Middle frontal gyrus (tissue), 1 donor: ENCODE data around the gene SFXN5.

Experiments
- DNase-seq: peaks from one replicate; pipeline ENCODE4 v3.0.0-alpha.2; 2015; ENCODE audit warnings: low spot score; ENCODE audit errors: extremely low spot score

SFXN5 gene

DNA sequence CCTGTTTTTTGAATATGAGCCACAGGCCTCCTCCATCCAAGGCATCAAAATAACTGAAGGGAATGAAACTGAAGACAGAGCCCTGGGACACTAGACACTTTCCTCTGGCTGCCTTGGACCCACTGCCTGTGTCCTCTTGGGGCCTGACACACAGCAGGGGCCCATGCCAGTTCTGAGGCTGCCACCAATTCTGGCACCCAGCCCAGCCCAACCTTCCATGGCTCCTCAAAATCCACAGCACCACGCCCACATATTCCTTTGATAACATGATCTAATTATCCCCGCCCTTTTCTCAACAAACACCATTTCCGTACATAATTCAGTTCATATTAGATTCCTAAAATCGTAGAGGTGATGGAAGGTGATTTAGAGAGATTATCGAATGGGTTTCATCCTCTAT, 90.0 kb downstream of the SFXN5 start:
- no peak for DNase-seq

DNA sequence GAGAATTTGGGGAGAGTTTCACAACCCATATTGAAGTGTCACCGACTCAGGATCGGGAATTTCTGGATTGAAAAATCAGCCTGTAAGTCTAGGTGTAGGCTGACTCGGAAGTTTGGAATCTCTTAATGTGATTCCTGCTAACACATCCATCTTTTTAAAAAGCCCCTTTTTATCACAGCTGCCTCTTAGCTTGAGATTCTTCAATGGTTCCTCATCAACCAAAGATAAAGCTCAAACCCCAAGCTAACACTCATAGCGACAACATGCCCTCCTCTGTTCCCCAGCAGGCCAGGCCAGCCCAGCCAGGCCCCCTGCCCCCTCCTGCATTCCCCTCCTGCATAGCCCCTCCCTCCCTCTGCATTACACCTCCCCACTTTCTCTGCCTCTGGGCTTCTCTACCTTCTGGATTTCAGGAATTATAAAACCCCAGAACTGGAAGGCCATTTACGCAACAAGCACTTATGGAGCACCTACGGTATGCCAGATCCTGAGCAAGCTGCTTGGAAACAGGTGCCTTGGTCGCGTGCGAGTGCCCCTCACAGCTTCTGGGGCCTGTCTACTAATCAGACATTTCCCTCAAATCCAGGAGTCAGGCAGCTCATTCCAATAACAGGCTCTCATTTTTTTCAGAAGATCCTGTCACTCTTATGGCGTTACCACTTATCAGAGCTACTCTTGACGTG, 90.8 kb downstream of the SFXN5 start:
- no peak for DNase-seq

DNA sequence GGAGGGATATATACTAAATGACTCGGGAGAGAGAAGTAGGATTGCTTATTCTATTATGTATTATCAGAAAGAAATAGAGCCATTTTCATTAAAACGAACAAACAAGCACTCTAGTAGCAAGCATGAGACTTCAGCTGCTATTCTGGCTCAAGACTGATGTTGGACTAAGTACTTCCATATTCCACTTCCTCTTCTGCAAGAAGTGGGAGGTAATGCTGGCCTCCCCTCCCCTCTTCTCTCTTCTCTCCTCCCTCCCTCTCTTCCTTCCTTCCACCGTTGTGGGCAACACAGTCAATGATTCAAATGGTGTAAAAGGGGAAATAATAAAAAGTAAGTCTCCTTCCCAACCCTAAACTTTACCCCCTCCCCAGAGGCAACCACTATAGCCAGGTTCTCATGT, 91.6 kb downstream of the SFXN5 start:
- no peak for DNase-seq

DNA sequence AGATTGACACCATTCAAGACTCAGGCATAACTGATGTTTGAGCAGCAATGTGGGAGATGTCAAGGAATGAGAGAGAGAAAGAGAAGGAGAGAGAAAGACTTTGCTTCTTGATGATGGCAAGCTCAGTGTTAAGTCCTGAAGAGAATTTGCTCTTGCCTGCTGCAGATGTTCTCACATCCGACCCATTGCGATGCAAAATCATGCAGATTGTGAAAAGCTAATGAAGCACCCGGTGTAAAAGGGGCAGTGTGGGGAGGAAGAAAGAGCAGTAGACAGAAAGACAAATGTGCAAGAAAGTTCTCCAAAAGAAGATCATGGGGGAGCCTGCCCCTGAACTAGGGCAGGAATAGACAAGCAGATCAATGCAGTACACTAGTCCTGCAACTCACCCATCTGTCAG, 96.5 kb downstream of the SFXN5 start:
- DNase-seq: no peak

DNA sequence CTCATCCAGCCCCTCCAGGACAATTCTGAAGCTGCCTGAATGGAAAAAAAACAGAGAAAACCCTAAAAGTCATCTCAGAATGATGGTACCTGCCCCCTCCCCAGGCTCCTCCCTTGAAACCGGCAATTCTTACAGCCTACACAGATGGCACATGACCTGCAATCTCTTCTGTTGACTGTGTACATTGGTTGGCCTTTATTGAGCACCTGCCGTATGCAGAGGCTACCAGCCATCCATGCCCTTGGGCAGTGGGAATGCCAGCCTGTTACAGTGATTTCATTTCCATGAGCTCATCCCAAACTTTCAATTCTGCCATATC, 97.1 kb downstream of the SFXN5 start:
- DNase-seq: no peak

DNA sequence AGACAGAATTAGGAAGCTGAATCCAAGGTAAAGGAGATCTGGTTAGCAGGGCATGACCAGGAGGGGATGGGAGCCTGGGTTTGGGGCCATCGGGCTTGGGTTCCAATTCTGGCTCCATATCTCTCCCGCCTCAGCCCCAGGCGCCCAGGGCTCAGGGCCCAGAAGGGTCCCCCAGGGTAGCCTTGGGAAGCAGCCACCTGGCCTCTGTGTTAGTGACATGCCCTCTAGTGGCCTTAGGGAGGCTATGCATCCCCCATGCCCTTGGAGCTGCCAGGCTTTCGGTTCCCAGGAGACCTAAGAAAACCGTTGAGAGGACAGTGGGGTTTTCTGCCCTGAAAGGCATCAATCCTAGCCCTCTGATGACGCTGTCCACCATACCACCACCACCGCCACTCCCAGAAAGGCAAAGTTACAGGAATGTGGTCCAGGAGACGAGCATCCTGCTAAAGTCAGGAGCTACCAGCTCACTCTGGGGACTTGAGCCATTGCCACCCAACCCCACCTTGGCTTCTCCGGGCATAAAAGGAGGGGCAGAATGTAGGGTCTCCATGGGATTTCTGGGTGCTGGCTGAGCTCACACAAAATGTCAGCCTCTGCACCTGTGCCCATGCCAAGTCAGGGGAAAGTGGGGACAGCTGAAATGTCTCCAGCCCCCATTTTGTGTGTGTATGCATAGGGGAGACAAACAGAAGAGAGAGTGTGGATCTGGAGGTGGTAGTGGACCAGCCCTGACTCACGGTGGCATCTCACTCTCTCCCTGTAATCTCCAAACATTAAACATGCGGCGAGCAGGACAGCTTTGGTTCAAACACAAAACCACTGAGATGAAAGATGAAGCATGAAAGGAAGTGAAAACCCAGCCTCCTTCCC, 97.7 kb downstream of the SFXN5 start:
- no peak for DNase-seq

DNA sequence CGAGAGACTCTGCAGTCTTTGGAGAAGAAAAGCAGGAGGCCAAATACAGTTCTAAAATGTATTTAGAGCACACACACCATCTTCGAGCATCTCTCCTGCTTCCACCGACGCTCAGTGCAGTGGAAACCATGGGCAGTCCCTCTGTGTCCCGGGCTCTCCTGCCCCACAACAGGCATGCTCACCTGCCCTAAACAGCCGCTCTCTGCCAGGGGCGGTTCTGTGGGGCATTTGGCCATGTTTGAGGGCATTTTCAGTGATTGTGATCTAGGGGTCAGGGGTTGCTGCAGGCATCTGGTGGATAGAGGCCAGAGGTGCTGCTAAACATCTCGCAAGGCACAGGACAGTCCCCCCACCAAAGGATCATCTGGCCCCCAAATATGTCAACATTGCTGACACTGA, 98.4 kb downstream of the SFXN5 start:
- no peak for DNase-seq

DNA sequence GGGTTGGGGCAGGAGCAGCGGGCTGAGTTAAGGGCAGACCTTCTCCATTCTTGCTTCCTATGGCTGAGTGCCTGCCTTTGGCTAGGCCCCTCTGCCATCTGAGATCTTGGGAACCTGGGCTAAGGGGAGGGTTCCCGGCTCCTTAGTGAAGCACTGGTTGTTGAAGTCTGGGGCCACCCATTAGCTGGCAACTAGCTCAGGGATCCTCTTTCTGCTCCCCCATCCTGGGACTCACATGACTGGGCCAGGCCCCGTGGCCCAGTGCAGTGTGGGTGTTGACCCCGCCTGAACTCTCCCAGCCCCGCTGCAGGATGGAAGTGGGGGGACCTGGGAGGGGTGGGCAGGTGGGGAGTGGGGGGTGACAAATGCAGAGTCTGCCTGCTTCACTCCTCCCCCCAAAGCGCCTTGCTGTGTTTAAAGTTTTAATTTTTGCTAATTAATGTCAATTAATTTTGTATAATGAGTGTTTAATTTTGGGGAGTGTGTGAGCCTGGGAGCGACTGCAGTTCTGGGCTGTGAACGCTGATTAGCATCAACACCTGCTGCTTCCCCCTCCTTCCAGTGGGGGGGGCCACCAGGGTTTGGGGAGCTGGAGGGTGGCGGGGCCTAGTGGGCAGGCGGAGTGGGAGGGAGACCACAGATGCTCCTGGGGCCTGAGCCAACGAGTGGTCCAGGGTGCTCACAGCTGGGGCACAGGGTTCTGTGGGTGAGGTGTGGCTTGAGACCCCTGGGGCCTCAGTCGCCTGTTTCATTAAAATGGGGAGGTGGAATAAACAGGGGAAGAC, 99.0 kb downstream of the SFXN5 start:
- no peak for DNase-seq

DNA sequence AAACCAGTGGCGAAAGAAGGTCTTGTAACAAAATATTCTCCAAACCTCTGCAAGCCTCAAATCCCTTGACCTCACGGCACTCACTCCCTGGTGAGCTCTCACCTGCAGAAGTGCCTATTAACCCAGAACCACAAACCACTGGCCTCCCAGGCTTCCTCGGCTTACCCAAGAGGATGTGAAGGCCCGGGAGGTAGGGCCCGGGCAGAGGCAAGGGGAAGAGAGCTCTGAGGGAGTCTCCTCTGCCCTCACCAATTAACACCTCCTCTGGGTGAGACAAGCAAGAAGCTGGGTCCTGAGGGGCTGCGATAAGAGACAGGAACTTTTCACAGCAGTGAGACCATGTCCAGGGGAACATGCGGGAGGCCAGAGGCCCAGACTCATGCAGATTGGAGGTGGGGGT, 100.5 kb downstream of the SFXN5 start:
- no peak for DNase-seq

DNA sequence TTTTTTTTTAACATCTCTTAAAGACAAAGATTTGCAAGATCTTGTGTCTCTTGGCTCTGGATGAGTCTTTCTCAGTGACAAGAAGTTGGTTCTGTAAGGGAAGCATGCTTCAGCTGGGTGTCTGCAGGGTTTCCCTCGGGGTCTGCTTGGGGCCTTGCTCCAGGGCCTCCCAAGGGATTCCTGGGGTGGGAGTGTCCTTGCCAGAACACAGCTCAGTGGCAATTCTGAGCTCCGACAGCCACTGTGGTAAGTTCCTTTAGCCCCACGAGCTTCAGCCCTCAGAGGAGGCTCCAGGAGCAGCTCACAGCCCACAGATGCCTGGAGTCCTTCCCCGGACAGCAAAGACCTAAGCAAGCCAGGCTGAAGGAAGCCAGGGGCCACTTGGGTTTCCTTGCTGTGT, 101.8 kb downstream of the SFXN5 start:
- DNase-seq: no peak

DNA sequence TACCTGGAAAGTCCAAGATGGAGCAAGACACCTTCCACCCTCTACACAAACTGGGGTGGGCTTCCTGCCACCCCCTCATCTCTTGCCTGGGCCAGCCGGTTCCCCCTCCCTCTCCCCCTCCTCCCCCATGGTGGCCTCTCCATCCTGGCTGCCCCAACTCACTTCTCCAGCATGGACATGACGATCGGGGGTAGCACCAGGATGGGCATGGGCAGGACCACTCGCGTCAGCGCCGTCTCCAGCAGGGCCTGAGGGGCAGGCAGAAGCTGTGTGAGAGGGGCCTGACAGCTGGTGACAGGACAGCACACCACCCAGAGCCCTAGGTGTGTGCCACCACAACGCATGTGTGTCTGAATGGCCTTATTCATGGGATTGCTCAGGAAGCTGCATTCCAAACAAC, 103.2 kb downstream of the SFXN5 start:
- no peak for DNase-seq

DNA sequence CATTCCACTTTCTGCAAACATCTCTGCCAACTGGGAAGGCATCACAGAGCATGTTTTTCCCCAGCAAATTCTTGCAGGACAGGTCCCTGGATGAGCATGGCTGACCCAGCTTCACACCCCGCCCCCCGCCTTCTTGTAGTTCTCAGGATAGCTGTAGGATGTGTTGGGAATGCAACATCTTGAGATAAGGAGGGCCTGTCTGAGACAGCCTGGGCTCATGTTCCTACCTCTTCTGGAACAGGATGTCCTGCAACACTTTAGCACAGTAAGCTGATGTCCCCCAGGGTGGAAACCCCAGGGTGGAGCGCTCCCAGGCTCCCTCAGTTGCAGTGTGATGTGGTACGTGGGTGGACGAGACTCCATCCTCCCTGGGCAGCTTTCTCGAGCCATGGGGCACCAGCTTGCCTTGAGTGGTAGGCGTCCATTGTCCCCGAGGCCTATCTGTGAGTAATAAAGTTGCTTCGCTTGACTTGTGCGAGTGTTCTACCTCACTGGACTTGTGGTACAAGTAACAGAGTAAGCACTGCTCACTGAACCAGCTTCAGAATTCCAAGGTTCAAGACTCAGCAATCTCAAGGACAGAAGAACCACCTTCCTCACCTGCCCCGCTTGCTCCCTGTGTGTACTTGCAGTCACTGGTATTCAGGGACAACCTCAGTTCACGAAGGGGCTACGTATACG, 105.6 kb downstream of the SFXN5 start:
- no peak for DNase-seq

DNA sequence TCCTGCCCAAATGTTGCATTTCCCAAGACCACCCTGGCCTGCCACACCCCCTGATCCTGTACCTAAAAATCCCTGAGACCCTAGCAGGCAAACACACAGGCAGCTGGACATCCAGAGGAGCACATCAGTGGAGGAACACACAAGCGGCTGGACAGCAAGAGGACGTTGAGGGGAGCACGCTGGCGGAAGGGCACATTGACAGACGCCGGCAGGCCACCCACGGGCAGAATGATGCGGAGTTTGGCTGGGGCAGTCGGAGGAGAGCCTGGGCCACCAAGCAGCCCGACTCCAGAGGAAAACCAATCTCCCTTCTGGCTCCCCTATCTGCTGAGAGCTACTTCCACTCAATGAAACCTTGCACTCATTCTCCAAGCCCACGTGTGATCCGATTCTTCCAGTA, 106.5 kb downstream of the SFXN5 start:
- DNase-seq: no peak

DNA sequence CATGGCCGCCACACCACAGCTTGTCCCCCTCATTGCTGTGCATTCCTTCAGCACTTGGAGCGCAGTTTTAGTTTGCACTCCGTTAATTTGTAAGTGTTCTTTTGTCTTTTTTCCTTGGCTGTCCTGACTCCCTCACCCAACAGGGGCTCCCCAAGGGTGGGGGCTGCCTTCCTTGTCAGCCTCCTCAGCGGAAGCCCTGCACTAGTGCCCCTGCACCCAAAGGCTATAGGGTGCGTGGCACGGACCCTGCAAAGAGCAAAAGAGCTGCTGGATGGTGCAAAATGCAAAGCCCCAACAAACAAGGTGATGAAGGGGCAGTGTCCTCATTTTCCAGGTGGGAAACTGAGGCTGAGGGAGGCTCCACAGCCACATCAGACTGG, 107.4 kb downstream of the SFXN5 start:
- no peak for DNase-seq

DNA sequence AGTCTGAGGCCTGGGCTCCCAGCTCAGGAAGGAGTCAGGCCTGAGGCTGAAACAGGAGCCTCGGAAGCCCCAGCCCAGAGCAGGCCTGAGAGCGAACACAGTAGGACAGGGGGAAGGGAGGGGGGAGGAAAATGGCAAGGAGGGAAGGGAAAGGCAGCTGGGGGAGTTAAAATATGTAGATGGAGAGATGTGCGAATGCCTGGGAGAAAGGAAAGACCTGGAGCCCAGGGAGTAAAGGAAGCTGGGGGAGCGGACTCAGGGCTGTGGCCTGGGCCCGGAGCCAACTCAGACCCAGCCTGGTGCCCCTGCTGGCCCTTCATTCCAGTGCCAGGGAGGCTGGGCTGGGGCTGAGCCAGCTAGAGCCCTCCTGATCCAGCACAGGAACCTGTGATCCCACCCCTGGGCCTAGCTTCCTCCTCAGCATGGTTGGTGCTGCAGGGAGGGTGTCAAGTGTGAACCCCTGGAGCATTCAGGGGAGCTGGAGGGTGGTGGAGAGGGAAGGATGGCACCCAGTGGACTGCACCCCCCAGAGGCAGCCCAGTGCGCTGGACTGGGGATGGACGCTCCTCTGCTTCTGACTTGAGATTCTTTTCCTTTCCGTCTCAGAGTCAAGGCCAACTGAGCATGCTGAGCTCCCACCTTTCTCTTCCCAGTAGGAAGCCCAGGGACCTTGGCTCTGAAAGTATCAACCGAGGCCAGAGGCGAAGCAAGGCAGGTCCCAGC, 107.9 kb downstream of the SFXN5 start:
- DNase-seq: no peak

DNA sequence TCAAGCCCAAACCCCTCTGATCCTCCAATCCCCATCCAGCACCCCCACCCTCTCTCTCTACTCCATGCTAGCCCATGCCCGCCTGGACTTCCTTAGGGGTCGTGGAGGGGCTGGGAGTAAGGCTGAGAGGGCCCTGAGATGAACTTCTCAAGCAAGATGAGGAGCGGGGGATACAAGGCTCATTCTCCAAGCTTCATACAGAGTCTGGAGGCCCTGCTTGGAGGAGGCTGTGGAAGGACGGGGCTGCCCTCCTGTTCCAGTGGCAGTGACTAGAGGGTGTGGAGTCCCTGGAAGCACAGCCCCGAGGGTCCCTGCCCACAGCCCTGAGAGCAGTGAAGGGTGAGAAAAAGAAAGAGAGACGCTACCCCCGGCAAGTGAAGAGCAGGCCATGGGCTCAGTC, 108.6 kb downstream of the SFXN5 start:
- no peak for DNase-seq

DNA sequence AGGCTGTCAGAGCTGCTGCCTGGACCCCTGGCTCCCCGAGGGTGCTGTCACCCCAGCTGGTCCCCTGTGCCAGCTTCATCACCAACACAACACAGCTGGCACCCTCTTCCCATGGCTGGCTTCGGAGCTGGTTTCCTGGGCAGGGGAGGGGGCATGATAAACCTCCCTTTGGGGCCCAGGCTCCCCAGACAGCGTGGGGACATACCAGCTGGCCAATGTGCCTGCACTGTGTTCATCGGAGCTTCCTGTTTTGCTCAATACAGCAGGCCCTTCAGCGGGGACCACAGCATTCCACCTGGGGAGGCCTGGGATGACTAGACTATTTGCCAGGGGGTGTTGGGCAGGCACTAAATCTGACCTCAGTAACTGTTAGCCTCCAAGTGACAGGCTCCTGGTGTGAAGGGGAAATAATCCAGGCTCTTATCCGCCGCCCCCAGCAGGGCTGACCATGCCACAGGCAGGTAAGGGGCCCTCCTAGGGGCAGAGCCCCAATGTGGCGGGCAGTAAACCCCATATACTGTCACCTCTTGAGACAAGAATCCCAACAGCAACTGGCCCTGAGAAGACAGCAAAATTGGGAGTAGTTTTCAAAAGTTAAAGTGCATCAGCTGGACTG, 109.6 kb downstream of the SFXN5 start:
- DNase-seq: no peak

DNA sequence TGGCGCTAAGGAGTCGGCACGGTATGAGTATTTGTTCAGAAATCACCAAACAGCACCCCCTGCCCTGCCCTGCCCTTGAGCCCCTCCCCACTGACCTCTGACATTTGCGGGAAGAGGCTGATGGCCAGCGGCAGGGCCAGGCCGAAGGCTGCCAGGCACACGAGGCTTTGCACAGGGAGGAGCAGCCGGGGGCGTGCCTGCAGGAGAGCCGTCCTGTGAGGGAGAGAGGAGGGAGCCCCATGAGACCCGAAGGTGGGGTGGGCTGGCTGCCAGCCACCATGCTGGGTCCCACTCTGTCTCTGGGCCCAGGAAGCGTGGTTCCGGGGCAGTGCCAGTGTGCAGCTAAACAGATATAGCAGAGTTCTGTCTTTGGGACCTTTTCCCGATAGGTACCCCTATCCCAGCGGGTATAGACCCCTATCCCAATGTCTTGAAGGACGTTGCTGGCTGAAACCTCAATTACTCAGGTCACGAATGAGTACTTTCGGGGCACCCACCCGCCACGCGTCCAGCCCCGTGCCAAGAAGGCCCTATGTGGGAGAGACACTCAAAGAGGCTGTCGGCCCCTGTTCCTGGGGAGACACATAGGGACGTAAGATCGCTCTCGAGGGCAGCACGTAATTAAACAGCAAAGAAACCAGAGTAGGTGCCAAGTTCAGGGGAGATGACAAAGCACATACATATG, 110.3 kb downstream of the SFXN5 start:
- no peak for DNase-seq

DNA sequence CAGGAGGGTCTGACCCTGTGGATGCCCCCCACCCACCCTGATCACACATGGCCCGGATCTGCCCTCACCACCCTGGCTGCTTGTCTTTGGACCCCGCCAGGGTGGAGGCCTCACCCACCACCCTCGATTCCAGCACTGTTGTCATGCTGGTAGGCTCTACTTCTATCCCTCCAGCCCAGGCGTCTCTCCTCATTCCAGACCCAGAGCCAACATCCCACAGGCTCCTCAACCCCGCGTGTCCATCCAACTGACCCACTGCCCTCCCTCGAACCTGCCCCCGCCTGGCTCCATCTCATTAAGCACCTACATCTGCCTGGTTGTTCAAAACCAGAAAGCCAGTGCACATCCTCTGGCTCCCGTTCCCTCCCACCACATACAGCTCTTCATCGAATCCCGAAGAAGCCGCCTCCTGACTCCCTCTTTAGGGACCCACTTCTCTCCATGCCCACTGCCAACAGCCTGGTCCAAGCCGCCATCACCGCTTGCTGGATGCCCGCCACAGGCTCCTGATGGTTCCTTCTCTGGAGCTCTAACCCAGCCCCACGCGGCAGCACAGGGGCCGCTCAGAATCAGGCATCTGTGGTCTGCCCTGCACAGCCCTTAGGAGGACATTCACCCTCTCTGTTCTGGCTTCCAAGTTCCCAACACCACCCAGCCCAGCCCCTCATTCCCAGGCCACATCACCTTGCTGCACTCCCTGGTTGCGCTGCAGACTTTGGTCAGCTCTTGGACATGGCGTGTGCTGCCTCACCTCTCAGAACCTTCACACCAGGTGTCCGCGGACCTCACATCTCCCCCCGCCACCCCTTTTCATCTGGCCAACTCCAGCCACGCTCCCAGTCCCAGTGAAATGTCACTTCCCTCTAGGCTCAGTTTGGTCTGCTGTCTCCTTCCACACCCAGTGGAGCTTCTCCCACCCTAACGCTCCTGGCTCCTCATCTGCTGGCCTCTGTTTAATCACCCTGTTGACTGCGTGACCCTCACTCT, 111.2 kb downstream of the SFXN5 start:
- DNase-seq: no peak
